ENCODE data around the gene ADCY3. TPM values are rescaled to one million over a fixed set of nuclear protein-coding genes. Genes with fewer than 3 reads are reported as not detected.
"Not testable (repeated sequence)": the region's sequence is repeated elsewhere in the genome, so short reads cannot be mapped to it uniquely, and the experiment has no call there.

ADCY3 gene
- total RNA-seq, 4 donors from 2014 or later, result 3.9 to 16.6 (median 12.3) TPM

GRCh38 chr2:24839729-24840128 lies 80.3 kb downstream of the ADCY3 start:
- H3K36me3 ChIP-seq, result no peaks in the 10 kb centered on the region
- no peak for DNase-seq
- TF ChIP-seq POLR2A (IDR thresholded peaks at IDR 0.05) (no peak), CTCF (IDR thresholded peaks at IDR 0.05 in 4 of 5, conservative IDR thresholded peaks at IDR 0.05 in 1 of 5) (no peak)
- intact Hi-C loops (cut with DNase I; ENCODE audit: low total_unique reads), result no loop called here
- no peak for ATAC-seq
- H3K4me1 ChIP-seq, result no peaks in the 10 kb centered on the region
- H3K27ac ChIP-seq, result no peak overlapping the region
- in situ Hi-C loops (cut with MboI; ENCODE audit: low sequenced_read_pairs in 4 of 4), result no loop called here
- H3K27me3 ChIP-seq, result no peaks in the 10 kb centered on the region
- no peak overlapping the region for H3K4me3 ChIP-seq
- H3K9me3 ChIP-seq, result no peaks in the 10 kb centered on the region

GRCh38 chr2:24838541-24838940 lies 81.5 kb downstream of the ADCY3 start:
- ATAC-seq, result no peak

DNA sequence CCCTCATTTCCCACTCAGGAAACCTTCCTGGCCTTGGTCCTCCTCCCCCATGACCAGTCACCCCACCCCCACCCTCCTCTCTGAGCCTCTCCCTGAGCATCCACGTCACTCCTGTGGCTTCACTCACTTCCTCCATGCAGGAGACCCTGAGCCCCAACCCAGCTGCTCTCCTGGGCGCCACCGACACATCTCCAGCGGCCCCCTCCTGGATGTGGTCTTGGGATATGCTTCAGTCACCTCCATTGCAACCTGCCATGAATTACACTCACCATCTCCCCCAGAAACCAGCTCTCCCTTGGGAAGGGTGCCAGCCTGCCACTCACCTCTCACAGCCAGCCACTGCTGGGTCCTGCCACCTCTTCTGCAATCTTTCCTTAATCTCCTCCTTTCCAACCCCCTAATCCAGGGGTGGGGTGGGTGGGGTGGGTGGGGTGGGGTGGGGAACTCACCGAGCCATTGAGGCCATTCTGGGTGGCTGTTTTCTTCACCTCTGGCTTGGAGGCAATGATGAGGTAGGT lies 82.0 kb downstream of the ADCY3 start:
- TF ChIP-seq CTCF (IDR thresholded peaks at IDR 0.05 in 4 of 5, conservative IDR thresholded peaks at IDR 0.05 in 1 of 5), result no peak
- no peak for TF ChIP-seq POLR2A (IDR thresholded peaks at IDR 0.05)
- Histone ChIP-seq H3K27ac (no peak overlapping the region), H3K27me3 (no peaks in the 10 kb centered on the region), H3K4me3 (no peak overlapping the region), H3K4me1 (no peaks in the 10 kb centered on the region), H3K36me3 (no peaks in the 10 kb centered on the region), H3K9me3 (no peaks in the 10 kb centered on the region)
- ATAC-seq (no peak), DNase-seq (no peak)
- intact Hi-C loops (cut with DNase I; ENCODE audit: low total_unique reads) (no loop called here), in situ Hi-C loops (cut with MboI; ENCODE audit: low sequenced_read_pairs in 4 of 4) (no loop called here)

More at GRCh38 chr2:24838541-24838940, 81.5 kb downstream of the ADCY3 start:
- Histone ChIP-seq H3K4me1 (no peaks in the 10 kb centered on the region), H3K36me3 (no peaks in the 10 kb centered on the region), H3K4me3 (no peak overlapping the region), H3K9me3 (no peaks in the 10 kb centered on the region), H3K27me3 (no peaks in the 10 kb centered on the region), H3K27ac (no peak overlapping the region)
- DNase-seq, result no peak
- in situ Hi-C loops (cut with MboI; ENCODE audit: low sequenced_read_pairs in 4 of 4), result no loop called here
- intact Hi-C loops (cut with DNase I; ENCODE audit: low total_unique reads), result no loop called here
- TF ChIP-seq CTCF (IDR thresholded peaks at IDR 0.05 in 4 of 5, conservative IDR thresholded peaks at IDR 0.05 in 1 of 5) (no peak), POLR2A (IDR thresholded peaks at IDR 0.05) (no peak)

DNA sequence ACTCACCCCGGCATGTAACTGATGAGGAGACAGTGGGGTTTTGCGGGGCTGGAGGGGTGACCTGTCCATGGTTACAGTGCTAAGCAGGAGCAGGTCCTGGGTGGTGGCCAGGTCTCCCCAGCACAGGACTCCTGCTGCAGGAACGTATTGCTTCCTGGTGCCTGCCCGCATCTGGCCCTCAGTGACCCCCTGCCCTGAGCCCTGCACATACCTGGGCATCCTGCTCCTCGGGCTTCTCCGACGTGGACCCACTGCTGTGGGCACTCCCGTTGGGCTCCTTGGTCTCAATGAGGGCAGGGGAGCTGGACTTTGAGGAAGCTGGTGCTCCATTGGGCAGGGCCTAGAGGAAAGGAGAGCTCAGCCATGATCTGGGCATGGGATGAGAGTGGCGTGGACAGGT lies 83.3 kb downstream of the ADCY3 start:
- DNase-seq, result no peak
- no peak overlapping the region for H3K27ac ChIP-seq
- no peaks in the 10 kb centered on the region for H3K4me1 ChIP-seq
- no peaks in the 10 kb centered on the region for H3K36me3 ChIP-seq
- no peak overlapping the region for H3K4me3 ChIP-seq
- H3K9me3 ChIP-seq, result no peaks in the 10 kb centered on the region
- in situ Hi-C loops (cut with MboI; ENCODE audit: low sequenced_read_pairs in 4 of 4) (no loop called here), intact Hi-C loops (cut with DNase I; ENCODE audit: low total_unique reads) (no loop called here)
- no peaks in the 10 kb centered on the region for H3K27me3 ChIP-seq
- ATAC-seq, result no peak
- TF ChIP-seq CTCF (IDR thresholded peaks at IDR 0.05 in 4 of 5, conservative IDR thresholded peaks at IDR 0.05 in 1 of 5) (no peak), POLR2A (IDR thresholded peaks at IDR 0.05) (no peak)

- Histone ChIP-seq H3K9me3 (no peaks in the 10 kb centered on the region), H3K36me3 (no peaks in the 10 kb centered on the region), H3K27me3 (no peaks in the 10 kb centered on the region), H3K27ac (no peak overlapping the region), H3K4me3 (no peak overlapping the region), H3K4me1 (no peaks in the 10 kb centered on the region)
- no peak for TF ChIP-seq POLR2A (IDR thresholded peaks at IDR 0.05)
- TF ChIP-seq CTCF (IDR thresholded peaks at IDR 0.05 in 4 of 5, conservative IDR thresholded peaks at IDR 0.05 in 1 of 5), result no peak
- ATAC-seq (no peak), DNase-seq (no peak)
- intact Hi-C loops (cut with DNase I; ENCODE audit: low total_unique reads), result no loop called here
- in situ Hi-C loops (cut with MboI; ENCODE audit: low sequenced_read_pairs in 4 of 4), result no loop called here
Measured at GRCh38 chr2:24836206-24836605, 83.8 kb downstream of the ADCY3 start.

DNA sequence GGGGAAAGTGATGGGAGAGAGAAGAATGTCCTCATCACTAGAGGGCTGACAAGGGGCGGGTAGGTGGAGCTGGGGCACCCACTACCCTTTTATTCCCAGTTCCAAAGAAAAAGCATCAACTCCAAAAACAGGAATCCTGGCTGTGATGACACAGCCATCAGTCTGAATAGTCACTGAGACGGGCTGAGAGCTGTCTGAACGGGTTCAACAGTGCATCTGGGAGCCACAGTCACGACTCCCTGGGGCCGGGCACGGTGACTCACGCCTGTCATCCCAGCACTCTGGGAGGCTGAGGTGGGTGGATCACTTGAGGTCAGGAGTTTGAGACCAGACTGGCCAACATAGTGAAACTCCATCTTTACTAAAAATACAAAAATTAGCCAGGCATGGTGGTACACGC lies 84.6 kb downstream of the ADCY3 start:
- ATAC-seq; H3K36me3 ChIP-seq; H3K9me3 ChIP-seq; intact Hi-C loops (cut with DNase I; ENCODE audit: low total_unique reads); H3K27me3 ChIP-seq; H3K27ac ChIP-seq; DNase-seq; in situ Hi-C loops (cut with MboI; ENCODE audit: low sequenced_read_pairs in 4 of 4); H3K4me3 ChIP-seq; H3K4me1 ChIP-seq: not testable (repeated sequence)
